Bronchial epithelial cell (primary cell): Measurements from ENCODE around the gene TMEM255B. TPM values are rescaled to one million over a fixed set of nuclear protein-coding genes. Genes with fewer than 3 reads are reported as not detected.
"Not testable (repeated sequence)": the region's sequence is repeated elsewhere in the genome, so short reads cannot be mapped to it uniquely, and the experiment has no call there.

Experiments used
- DNase-seq: peaks from one replicate; pipeline ENCODE4 v3.0.0-alpha.2; 2010; ENCODE audit warnings: low read depth
- FAIRE-seq: peaks from 2 replicates; lab custom pipeline; 2011; peaks lifted over from hg19 to GRCh38; lab: Jason Lieb, UNC
- H3K27me3 ChIP-seq: 2 replicates; pipeline ENCODE4 v1.5.1; 2011; ENCODE audit warnings: low read length; ENCODE audit not compliant: control insufficient read depth, insufficient read depth
- H3K36me3 ChIP-seq: 2 replicates; pipeline ENCODE4 v1.5.1; 2011; ENCODE audit warnings: low read length; ENCODE audit not compliant: control insufficient read depth, insufficient read depth
- H3K4me3 ChIP-seq: 2 replicates; pipeline ENCODE4 v1.5.1; 2011; ENCODE audit warnings: mild to moderate bottlenecking, low read depth, low read length, control low read depth
- CTCF ChIP-seq: IDR thresholded peaks from 2 replicates; pipeline ENCODE4 v1.5.1; 2011; ENCODE audit warnings: mild to moderate bottlenecking, moderate library complexity, low read length, control low read depth, inconsistent platforms; ENCODE audit not compliant: insufficient read depth, severe bottlenecking
- total RNA-seq: library from RNA; depleted of rRNA; stranded (reverse); fragments of >200 nt; gene quantifications from 2 replicates; pipeline ENCODE4 v1.2.1, GENCODE V29; 2014

The TMEM255B gene
- total RNA-seq, 1 donor from 2014 or later: 5.3 TPM

GRCh38 chr13:113793718-113794085, 34.7 kb downstream of the TMEM255B start:
- Histone ChIP-seq H3K4me3 (no peak overlapping the region), H3K36me3 (no peaks in the 10 kb centered on the region), H3K27me3 (no peaks in the 10 kb centered on the region)
- no peak for TF ChIP-seq CTCF
- FAIRE-seq: no peak
- DNase-seq: no peak

- TF ChIP-seq CTCF: no peak
- DNase-seq (no peak), FAIRE-seq (peak; percentile 7)
Measured at GRCh38 chr13:113794086-113794485, 35.1 kb downstream of the TMEM255B start.

GRCh38 chr13:113794764-113795173, 35.7 kb downstream of the TMEM255B start:
- TF ChIP-seq CTCF: no peak
- no peak overlapping the region for H3K4me3 ChIP-seq
- no peaks in the 10 kb centered on the region for H3K36me3 ChIP-seq
- H3K27me3 ChIP-seq: no peaks in the 10 kb centered on the region
- no peak for DNase-seq
- FAIRE-seq: no peak

More at GRCh38 chr13:113794086-113794485, 35.1 kb downstream of the TMEM255B start:
- H3K4me3 ChIP-seq: no peak overlapping the region
- no peaks in the 10 kb centered on the region for H3K36me3 ChIP-seq
- no peaks in the 10 kb centered on the region for H3K27me3 ChIP-seq

GRCh38 chr13:113795362-113795761, 36.3 kb downstream of the TMEM255B start:
- H3K27me3 ChIP-seq, DNase-seq, FAIRE-seq, H3K36me3 ChIP-seq, H3K4me3 ChIP-seq: not testable (repeated sequence)

- FAIRE-seq (no peak), DNase-seq (no peak)
- no peaks in the 10 kb centered on the region for H3K36me3 ChIP-seq
- no peak overlapping the region for H3K4me3 ChIP-seq
- no peak for TF ChIP-seq CTCF
- H3K27me3 ChIP-seq: no peaks in the 10 kb centered on the region
Measured at GRCh38 chr13:113796211-113796963, 37.4 kb downstream of the TMEM255B start.

GRCh38 chr13:113796964-113797676, 38.1 kb downstream of the TMEM255B start:
- FAIRE-seq: no peak
- Histone ChIP-seq H3K36me3 (no peaks in the 10 kb centered on the region), H3K4me3 (no peak overlapping the region), H3K27me3 (no peaks in the 10 kb centered on the region)
- DNase-seq: no peak
- TF ChIP-seq CTCF: no peak
